ENCODE measurements around the gene RNF168.
"Not testable (repeated sequence)": the region's sequence is repeated elsewhere in the genome, so short reads cannot be mapped to it uniquely, and the experiment has no call there.

RNF168 gene

GRCh38 chr3:196503196-196504076, at the start of gene RNF168:
Gene RNF168, minus strand, starts transcription at chr3:196503768. Its CDS starts 595 bp downstream, at chr3:196503173.
- peak; percentile 88 to 94 for DNase-seq

GRCh38 chr3:196552253-196552652, 48.7 kb upstream of the RNF168 start:
- no peak for DNase-seq

- DNase-seq = not testable (repeated sequence)
These were observed 46.6 kb upstream of the RNF168 start for GRCh38 chr3:196550172-196550571.

- not testable (repeated sequence) for DNase-seq
These were observed 45.7 kb upstream of the RNF168 start for GRCh38 chr3:196549312-196549711.

GRCh38 chr3:196547067-196547466, 43.5 kb upstream of the RNF168 start:
- DNase-seq = no peak

- DNase-seq = no peak
These were observed 43.0 kb upstream of the RNF168 start for GRCh38 chr3:196546537-196546936.

GRCh38 chr3:196544491-196544992, 41.0 kb upstream of the RNF168 start:
- no peak for DNase-seq

- no peak for DNase-seq
These were observed 38.3 kb upstream of the RNF168 start for GRCh38 chr3:196541684-196542445.

- DNase-seq = peak; percentile 49 to 61
These were observed 33.9 kb upstream of the RNF168 start for GRCh38 chr3:196537319-196537984.

GRCh38 chr3:196533260-196533681, 29.7 kb upstream of the RNF168 start:
- DNase-seq = no peak

GRCh38 chr3:196531418-196531817, 27.9 kb upstream of the RNF168 start:
- no peak for DNase-seq

GRCh38 chr3:196528639-196529233, 25.2 kb upstream of the RNF168 start:
- DNase-seq = peak; percentile 70 to 90

- no peak for DNase-seq
These were observed 21.6 kb upstream of the RNF168 start for GRCh38 chr3:196525141-196525540.

- DNase-seq = no peak
These were observed 21.0 kb upstream of the RNF168 start for GRCh38 chr3:196524527-196524926.

GRCh38 chr3:196523841-196524240, 20.3 kb upstream of the RNF168 start:
- no peak for DNase-seq

- DNase-seq = not testable (repeated sequence)
These were observed 17.7 kb upstream of the RNF168 start for GRCh38 chr3:196521291-196521690.

- peak in 1 of 2 experiments; percentile 27 for DNase-seq
These were observed 16.1 kb upstream of the RNF168 start for GRCh38 chr3:196519718-196520082.

GRCh38 chr3:196518966-196519717, 15.6 kb upstream of the RNF168 start:
- peak; percentile 27 to 40 for DNase-seq

- no peak for DNase-seq
These were observed 14.4 kb upstream of the RNF168 start for GRCh38 chr3:196517919-196518318.

GRCh38 chr3:196517162-196517800, 13.7 kb upstream of the RNF168 start:
- no peak for DNase-seq

- DNase-seq = no peak
These were observed 11.5 kb upstream of the RNF168 start, which contains the start of gene SMCO1 for GRCh38 chr3:196514913-196515621. Gene SMCO1, minus strand, starts transcription at chr3:196515346. Its CDS starts 137 bp downstream, at chr3:196515209.
